Upper lobe of left lung (tissue), 4 donors: ENCODE data around the gene NLGN1.

Source experiments
- EP300 ChIP-seq, 4 donors: sonication (generic); formaldehyde crosslinking; IDR thresholded peaks; one replicate each; pipeline ENCODE4 v1.5.1; 2017; ENCODE audit warnings: antibody characterized with exemption in 4 of 4, control low read depth in 2 of 4
- TF ChIP-seq, protein P1 (sequence below), 6 experiments: fragments of 450-650 bp in 4 of 6; fragments of 200-600 bp in 2 of 6; sonication (generic) in 2 of 6; IDR thresholded peaks; one replicate each; pipeline ENCODE4 v1.5.1; 2016 to 2019; ENCODE audit warnings: antibody characterized with exemption in 6 of 6

DNA sequence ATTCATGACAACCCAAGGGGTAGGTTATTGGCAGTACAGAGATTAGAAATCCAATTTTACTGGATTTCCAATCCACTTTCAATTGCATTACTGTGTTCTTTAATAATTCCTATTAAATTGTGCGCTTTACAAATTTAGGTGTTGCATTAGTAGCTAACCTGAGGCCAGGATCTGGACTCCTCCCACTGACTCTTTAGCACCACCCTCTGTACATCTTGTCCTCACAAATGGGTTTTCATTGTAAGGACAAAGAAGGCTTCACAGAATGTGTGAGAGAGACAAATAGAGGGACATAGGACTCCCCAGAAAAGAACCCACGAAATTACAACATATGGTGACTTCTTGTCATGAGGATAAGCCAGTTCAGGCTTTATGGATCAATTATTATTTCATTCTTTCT, 818.5 kb downstream of the NLGN1 start:
- TF ChIP-seq, protein P1, sequence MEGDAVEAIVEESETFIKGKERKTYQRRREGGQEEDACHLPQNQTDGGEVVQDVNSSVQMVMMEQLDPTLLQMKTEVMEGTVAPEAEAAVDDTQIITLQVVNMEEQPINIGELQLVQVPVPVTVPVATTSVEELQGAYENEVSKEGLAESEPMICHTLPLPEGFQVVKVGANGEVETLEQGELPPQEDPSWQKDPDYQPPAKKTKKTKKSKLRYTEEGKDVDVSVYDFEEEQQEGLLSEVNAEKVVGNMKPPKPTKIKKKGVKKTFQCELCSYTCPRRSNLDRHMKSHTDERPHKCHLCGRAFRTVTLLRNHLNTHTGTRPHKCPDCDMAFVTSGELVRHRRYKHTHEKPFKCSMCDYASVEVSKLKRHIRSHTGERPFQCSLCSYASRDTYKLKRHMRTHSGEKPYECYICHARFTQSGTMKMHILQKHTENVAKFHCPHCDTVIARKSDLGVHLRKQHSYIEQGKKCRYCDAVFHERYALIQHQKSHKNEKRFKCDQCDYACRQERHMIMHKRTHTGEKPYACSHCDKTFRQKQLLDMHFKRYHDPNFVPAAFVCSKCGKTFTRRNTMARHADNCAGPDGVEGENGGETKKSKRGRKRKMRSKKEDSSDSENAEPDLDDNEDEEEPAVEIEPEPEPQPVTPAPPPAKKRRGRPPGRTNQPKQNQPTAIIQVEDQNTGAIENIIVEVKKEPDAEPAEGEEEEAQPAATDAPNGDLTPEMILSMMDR (IDR thresholded peaks at IDR 0.05), result no peak
- TF ChIP-seq EP300 (IDR thresholded peaks at IDR 0.05), result no peak
